ENCODE measurements around the gene CD4.
A peak's percentile ranks its signal among the peaks of the same experiment; 100 is the strongest.

Gene CD4

DNA sequence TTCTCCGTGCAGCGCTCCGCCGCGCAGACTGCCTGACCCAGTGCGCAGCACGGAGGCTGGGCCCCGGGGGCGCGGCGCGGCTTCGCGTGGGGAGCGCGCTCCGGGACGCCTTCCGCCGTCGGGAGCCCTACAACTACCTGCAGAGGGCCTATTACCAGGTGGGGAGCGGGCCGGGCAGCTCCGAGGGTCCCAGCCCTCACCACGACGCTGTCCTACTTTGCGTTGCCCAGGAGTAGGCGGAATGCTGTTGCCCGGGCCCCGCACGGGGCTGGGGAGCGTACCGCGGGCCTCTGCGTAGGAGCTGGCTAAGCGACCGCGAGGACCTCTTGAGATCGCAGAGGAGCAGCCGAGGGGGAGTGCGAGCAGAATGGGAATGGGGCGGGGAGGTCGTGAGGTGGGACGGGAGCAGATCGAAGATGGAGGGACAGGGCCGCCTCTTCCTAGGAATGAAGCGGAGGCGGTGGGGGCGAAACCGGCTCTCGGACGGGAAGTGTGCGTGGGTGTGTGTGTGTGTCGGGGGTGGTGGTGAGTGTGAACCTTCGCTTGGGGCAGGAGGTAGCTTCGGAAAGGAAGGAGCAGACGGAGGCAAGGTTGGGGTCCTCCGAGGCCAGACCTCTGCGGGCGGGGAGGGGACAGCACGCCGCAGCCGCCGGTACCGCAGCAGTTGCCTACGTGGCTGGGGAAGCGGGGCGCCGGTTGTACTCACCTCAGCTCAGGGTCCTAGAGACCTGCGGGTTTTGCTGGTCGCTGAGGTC, 39.6 kb downstream of the CD4 start:
- peak; percentile 32 for DNase-seq (ENCODE audit: low read depth)

GRCh38 chr12:6829536-6830220, 40.4 kb downstream of the CD4 start:
- DNase-seq (ENCODE audit: low read depth): no peak

DNA sequence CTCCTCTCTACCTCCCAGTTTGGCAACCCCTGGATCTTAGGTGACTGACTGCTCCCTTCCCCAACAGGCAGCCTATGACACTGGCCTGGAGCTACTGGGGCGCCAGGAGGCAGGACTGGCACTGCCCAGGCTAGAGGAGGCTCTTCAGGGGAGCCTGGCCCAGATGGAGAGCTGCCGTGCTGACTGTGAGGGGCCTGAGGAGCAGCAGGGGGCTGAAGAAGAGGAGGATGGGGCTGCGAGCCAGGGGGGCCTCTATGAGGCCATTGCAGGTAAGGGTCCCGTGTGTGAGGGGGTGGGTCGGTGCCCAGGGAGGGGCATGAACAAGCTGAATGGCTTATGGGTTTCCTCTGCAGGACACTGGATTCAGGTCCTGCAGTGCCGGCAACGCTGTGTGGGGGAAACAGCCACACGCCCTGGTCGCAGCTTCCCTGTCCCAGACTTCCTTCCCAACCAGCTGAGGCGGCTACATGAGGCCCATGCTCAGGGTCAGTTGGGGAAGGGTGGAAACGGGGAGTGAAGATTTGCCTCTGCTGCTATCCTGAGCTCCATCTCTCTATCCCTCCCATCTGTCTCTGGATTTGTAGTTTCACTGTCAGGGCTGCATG, 41.1 kb downstream of the CD4 start:
- DNase-seq (ENCODE audit: low read depth): no peak

DNA sequence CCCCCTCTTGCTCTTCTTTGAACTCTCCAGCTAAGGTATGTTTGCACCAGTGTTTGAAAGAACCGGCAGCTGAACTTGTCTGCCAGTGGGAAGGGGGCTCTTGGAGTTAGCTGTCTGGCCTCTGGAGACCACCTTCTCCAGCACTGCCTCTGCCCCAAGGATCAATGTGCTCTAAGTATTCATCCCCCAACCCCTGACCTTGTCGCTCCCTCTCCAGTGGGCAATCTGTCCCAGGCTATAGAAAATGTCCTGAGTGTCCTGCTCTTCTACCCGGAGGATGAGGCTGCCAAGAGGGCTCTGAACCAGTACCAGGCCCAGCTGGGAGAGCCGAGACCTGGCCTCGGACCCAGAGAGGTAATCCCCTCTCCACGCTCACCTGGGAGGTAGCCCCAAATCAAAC, 41.7 kb downstream of the CD4 start:
- no peak for DNase-seq (ENCODE audit: low read depth)

DNA sequence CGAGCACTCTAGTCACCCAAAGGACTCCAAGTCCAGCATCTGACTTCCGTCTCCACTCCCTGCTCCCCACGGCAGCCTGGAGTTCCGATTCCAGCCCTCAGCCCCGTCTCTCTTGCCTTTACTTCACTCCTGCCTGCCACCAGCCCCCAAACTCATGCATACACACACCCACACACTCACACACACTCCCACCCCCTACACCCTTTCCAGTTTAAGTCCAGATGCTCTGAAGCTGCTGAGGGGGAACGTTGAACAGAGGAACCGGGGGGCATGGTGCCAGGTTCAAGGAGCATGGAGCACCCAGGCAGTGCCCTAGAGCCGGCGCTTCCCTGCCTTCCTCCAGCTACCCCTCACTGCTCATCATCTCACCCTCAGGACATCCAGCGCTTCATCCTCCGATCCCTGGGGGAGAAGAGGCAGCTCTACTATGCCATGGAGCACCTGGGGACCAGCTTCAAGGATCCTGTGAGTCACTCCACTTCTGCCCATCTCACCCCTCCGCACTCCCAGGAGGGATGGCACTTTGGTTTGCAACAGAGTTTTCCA, 42.2 kb downstream of the CD4 start:
- DNase-seq (ENCODE audit: low read depth): no peak

DNA sequence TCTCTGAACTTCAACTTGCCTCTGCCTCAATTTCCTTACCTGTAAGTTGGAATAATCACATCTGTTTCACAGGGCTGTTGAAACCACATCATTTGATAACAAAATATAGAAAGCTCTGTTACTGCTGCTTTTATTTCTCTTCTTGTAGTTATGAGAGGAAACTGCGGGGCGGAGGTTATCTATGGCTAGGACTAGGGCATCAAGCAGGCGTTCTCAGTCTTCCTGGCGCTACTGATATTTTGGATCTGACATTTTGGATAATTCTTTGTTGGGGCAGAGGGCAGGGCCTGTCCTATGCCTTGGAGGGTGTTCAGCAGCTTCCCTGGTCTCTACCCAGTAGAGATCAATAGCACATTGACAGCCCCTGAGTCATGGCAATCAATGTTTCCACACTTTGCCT, 42.8 kb downstream of the CD4 start:
- DNase-seq (ENCODE audit: low read depth): no peak

DNA sequence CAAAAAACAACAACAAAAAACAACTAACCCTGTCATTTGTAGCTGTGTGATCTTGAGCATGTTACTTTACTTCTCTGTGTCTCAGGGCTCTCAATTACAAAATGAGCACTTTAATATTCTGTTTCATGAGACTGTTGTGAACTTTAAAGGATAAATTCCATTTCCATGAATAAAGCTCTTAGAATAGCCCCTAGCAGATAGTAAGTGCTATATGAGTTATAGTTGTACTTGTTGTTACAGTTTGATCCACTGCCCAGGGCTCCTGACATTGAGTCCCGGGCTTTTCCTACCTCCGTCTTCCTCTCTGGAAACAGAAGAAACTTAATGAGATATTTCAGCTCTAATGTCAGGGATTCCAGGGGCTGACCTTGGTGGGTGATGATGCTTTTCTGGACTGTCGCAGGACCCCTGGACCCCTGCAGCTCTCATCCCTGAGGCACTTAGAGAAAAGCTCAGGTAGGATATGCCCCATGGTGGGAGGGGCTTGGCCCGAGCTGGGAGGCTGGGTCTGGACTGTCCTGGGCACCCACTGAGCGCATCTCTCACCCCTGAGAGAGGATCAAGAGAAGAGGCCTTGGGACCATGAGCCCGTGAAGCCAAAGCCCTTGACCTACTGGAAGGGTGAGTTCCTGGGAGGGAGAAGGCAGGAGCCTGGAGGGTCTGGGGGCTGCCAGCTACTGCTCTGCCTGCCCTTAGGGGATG, 44.0 kb downstream of the CD4 start:
- no peak for DNase-seq (ENCODE audit: low read depth)

DNA sequence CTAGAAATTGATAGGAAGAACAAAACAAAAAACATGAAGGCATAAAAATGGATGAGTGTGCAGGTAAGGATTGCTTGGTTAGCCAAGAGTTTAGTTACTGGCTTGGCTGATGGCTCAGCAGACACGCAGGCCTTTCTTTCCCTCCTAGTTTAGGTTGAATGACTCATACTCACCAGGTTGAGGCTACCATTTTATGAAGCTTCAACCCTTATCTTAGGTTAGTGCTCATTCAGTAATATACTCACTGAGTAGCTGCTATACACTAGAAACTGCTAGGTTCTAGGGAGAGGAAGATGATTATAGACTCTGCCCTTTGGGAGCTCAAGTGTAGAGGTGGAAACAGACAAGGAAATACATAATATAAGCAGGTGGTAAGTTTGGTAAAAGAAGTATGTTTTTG, 44.9 kb downstream of the CD4 start:
- DNase-seq (ENCODE audit: low read depth): no peak

GRCh38 chr12:6834873-6835272, 45.5 kb downstream of the CD4 start:
- no peak for DNase-seq (ENCODE audit: low read depth)

DNA sequence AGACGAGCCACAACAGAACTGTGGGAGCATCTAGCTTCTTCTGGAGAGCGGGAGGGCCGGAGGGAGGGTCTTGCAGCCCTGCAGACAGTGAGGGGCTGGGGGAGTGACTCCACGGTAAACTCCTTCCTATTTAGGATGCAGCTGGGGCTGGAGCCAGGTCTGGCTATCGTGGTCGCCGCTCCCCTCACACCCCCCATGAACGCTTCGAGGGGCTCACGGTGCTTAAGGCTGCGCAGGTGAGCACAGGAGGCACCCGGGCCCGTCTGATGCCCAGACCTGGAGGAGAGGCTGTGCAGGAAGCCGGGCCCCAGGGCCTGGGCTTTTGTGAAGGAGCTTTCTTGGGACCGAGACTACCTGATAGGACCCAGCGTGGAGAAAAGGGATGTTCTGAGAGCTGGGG, 47.5 kb downstream of the CD4 start:
- DNase-seq (ENCODE audit: low read depth): no peak

DNA sequence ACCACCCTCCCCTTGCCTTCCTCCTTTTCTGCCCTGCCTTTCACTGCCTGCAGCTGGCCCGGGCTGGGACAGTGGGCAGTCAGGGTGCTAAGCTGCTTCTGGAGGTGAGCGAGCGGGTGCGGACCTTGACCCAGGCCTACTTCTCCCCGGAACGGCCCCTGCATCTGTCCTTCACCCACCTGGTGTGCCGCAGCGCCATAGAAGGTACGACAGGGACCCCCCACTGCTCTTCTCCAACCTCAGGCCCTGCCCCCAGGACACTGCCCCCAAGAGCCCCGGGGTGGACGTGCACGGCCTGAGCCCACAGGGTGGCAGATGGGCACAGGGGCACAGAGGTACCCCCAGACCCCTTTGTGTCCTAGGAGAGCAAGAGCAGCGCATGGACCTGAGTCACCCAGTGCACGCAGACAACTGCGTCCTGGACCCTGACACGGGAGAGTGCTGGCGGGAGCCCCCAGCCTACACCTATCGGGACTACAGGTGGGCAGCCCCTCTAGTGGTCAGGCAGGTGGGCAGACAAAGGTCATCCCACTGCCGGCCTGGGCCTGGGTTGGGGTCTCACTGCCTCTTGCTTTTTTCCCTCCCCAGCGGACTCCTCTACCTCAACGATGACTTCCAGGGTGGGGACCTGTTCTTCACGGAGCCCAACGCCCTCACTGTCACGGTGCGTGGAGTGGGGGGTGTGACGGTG, 48.2 kb downstream of the CD4 start:
- DNase-seq (ENCODE audit: low read depth): no peak

GRCh38 chr12:6838854-6839253, 49.5 kb downstream of the CD4 start:
- no peak for DNase-seq (ENCODE audit: low read depth)

DNA sequence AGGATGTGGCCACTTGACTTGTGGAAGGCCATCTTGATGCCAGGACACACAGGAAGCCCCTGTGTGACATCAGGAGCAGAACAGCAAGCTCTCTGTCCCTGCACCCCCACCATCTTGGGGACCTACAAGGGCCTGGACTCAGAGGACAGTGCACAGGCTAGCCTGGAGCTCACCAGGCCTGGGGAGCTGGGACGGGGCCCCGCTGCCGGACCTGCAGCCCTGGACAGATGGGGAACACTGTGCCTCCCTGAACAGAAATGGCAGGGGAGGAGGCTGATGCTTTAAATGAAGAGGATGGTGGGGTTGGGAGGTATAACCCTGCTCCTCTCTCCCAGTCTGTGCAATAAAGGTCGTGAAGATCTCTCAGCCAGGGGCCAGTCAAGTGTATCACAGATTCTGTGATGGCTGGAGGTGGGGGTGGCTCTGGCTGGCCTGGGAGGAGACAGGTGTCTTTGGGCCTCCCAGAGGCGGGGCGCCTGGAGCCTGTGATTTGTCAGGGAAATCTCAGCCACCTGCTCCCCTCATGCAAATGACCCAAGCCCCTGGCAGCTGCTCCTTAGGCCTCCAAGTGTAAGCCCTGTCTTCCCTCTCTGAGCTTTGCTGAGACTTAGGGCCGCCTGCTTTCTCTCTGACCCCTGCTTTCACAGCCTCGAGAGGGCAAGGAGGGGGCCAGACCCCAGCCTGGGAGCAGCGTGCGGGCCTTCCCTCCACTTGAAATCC, 50.3 kb downstream of the CD4 start:
- DNase-seq (ENCODE audit: low read depth): no peak

- DNase-seq (ENCODE audit: low read depth): no peak
Observed at GRCh38 chr12:6840330-6840729, 51.0 kb downstream of the CD4 start.

DNA sequence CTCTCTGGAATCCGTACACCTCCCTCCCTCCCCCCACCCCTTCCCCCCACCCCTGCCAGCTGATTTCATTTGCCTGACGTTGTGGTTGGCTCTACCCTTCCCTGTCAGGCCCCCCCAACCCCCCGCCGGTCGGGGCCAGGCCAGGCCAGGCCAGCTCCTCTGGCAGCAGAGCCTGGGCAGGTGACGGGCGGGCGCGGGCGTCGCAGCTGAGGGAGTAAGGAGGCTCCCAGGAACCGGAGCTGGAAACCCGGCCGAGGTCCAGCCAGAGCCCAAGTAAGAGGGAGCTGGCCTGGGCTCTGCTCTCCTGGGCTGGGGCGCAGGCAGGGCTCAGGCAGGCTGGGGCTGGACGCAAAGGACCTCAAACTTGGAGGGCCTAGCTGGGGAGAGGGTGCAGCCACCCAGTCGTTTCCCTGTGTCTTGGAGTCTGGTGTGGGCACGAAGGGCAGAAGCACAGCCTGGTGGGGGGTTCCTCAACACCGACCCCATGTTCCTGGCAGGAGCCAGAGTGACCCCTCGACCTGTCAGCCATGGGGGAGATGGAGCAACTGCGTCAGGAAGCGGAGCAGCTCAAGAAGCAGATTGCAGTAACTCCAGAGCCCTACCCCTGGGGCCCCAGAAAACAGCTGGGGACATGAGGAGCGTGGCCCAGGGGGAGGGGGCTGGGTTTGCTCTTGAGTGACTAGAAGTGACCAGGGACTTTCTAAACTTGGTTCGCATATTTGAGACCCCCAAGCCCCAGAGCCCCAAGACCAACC, 51.6 kb downstream of the CD4 start, which contains the start of gene GNB3:
Gene GNB3, plus strand, starts transcription at position 165 of the 755 bp plus-strand sequence. Its CDS starts 363 bp downstream, at position 528.
- DNase-seq (ENCODE audit: low read depth): no peak

DNA sequence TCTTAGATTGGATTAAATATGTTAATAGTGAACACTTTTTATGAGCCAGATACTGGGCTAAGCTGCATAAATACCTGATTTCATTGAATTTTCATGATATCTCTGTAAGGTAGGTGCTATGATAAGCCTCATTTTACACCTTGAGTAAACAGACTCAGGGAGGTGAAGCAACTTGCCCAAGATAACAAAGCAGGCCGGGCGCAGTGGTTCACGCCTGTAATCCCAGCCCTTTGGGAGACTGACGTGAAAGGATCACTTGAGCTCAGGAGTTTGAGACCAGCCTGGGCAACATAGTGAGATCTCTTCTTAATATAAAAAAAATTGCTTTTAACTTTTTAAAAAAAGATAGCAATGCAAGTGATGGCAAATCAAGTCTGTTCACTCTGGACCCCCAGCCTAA, 52.7 kb downstream of the CD4 start:
- no peak for DNase-seq (ENCODE audit: low read depth)

DNA sequence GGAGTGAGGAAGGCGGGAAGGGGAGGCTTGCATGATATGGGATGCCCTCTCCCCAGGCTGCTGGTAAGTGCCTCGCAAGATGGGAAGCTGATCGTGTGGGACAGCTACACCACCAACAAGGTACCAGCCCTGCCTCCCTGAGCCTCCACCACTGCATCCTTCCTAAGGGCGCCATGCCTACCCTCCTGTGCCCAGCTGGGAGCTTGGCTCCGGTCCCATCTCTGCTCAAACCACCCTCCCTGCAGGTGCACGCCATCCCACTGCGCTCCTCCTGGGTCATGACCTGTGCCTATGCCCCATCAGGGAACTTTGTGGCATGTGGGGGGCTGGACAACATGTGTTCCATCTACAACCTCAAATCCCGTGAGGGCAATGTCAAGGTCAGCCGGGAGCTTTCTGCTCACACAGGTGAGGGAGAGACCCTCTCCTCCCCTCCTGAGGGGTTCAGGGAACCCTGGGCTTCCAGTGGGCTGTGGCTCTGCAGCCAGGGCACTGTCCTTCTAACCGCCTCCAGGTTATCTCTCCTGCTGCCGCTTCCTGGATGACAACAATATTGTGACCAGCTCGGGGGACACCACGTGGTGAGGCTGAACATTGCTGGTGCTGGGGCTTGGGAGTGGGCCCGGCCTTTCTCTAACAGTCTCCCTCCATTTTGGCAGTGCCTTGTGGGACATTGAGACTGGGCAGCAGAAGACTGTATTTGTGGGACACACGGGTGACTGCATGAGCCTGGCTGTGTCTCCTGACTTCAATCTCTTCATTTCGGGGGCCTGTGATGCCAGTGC, 54.0 kb downstream of the CD4 start:
- no peak for DNase-seq (ENCODE audit: low read depth)

GRCh38 chr12:6845395-6845794, 56.1 kb downstream of the CD4 start:
- no peak for DNase-seq (ENCODE audit: low read depth)

GRCh38 chr12:6846316-6846869, 57.1 kb downstream of the CD4 start:
- DNase-seq (ENCODE audit: low read depth): no peak
